Left forelimb (tissue), 1 donor: ENCODE results near the gene SLC2A9.
A peak's percentile ranks its signal among the peaks of the same experiment; 100 is the strongest.

Experiments
- DNase-seq: peaks from one replicate; pipeline ENCODE4 v3.0.0-alpha.2; 2018; ENCODE audit warnings: low spot score

Gene SLC2A9

GRCh38 chr4:9962611-9963314, 58.5 kb downstream of the SLC2A9 start:
- no peak for DNase-seq

GRCh38 chr4:9954468-9954867, 66.8 kb downstream of the SLC2A9 start:
- no peak for DNase-seq

GRCh38 chr4:9953089-9953488, 68.2 kb downstream of the SLC2A9 start:
- DNase-seq, result no peak

- DNase-seq, result no peak
Measured at GRCh38 chr4:9952415-9952950, 68.8 kb downstream of the SLC2A9 start.

GRCh38 chr4:9949573-9949972, 71.7 kb downstream of the SLC2A9 start:
- no peak for DNase-seq

GRCh38 chr4:9947168-9948062, 73.9 kb downstream of the SLC2A9 start:
- no peak for DNase-seq

- DNase-seq, result no peak
Measured at GRCh38 chr4:9946170-9946569, 75.1 kb downstream of the SLC2A9 start.

GRCh38 chr4:9944431-9945425, 76.6 kb downstream of the SLC2A9 start:
- DNase-seq, result no peak

GRCh38 chr4:9943761-9944160, 77.5 kb downstream of the SLC2A9 start:
- DNase-seq, result no peak

GRCh38 chr4:9942921-9943600, 78.2 kb downstream of the SLC2A9 start:
- no peak for DNase-seq

- DNase-seq, result no peak
Measured at GRCh38 chr4:9942139-9942538, 79.2 kb downstream of the SLC2A9 start.

GRCh38 chr4:9940041-9940440, 81.3 kb downstream of the SLC2A9 start:
- DNase-seq, result peak; percentile 4

- DNase-seq, result no peak
Measured at GRCh38 chr4:9938933-9939332, 82.4 kb downstream of the SLC2A9 start.

GRCh38 chr4:9937078-9937477, 84.2 kb downstream of the SLC2A9 start:
- DNase-seq, result peak; percentile 5

- peak; percentile 1 for DNase-seq
Measured at GRCh38 chr4:9936129-9936644, 85.1 kb downstream of the SLC2A9 start.

GRCh38 chr4:9933956-9934355, 87.3 kb downstream of the SLC2A9 start:
- no peak for DNase-seq

- DNase-seq, result no peak
Measured at GRCh38 chr4:9933184-9933583, 88.1 kb downstream of the SLC2A9 start.

GRCh38 chr4:9932771-9933170, 88.5 kb downstream of the SLC2A9 start:
- no peak for DNase-seq

- no peak for DNase-seq
Measured at GRCh38 chr4:9931146-9931545, 90.2 kb downstream of the SLC2A9 start.

GRCh38 chr4:9929111-9929510, 92.2 kb downstream of the SLC2A9 start:
- no peak for DNase-seq
